ENCODE measurements around the gene MAD1L1. TPM values are rescaled to one million over a fixed set of nuclear protein-coding genes. Genes with fewer than 3 reads are reported as not detected.

MAD1L1 gene
- total and polyA plus RNA-seq, 7 donors: 11.7 to 17.5 (median 15.6) TPM

- Histone ChIP-seq H3K4me1 (peaks cover 17% of the 10 kb centered on the region), H3K4me3 (no peak overlapping the region), H3K36me3 (ENCODE audit: insufficient read depth in 1 of 2, low read depth in 1 of 2) (peaks cover 0 to 3% of the 10 kb centered on the region in 2 donors), H3K9me3 (no peaks in the 10 kb centered on the region), H3K27ac (no peak overlapping the region), H3K27me3 (ENCODE audit: insufficient read depth in 3 of 3, low read length in 2 of 3) (no peaks in the 10 kb centered on the region)
- ATAC-seq (no peak), DNase-seq (peak in 1 of 2 donors; percentile 35)
- TF ChIP-seq CTCF (IDR thresholded peaks at IDR 0.05): no peak
- intact Hi-C loops (cut with DNase I): no loop called here
- 90 to 95% (median 92%) methylated on average over 33 to 34 of the region's 34 CpGs for WGBS, 3 donors
Observed at GRCh38 chr7:1899951-1900762, 332.6 kb downstream of the MAD1L1 start.

- no peak for TF ChIP-seq CTCF (IDR thresholded peaks at IDR 0.05)
- Histone ChIP-seq H3K4me1 (peaks cover 22% of the 10 kb centered on the region), H3K4me3 (no peak overlapping the region), H3K9me3 (no peaks in the 10 kb centered on the region), H3K27ac (no peak overlapping the region), H3K36me3 (ENCODE audit: insufficient read depth in 1 of 2, low read depth in 1 of 2) (peaks cover 0 to 3% of the 10 kb centered on the region in 2 donors), H3K27me3 (ENCODE audit: insufficient read depth in 3 of 3, low read length in 2 of 3) (no peaks in the 10 kb centered on the region)
- DNase-seq: peak; percentile 59 to 83
- WGBS, 3 donors: 23 to 77% (median 26%) methylated on average over 14 of the region's 14 CpGs
- intact Hi-C loops (cut with DNase I): no loop called here
- ATAC-seq: peak; percentile 70 to 83 (median 77)
Observed at GRCh38 chr7:1899196-1899595, 333.5 kb downstream of the MAD1L1 start.

- Histone ChIP-seq H3K27ac (no peak overlapping the region), H3K4me1 (peaks cover 27% of the 10 kb centered on the region), H3K27me3 (ENCODE audit: insufficient read depth in 3 of 3, low read length in 2 of 3) (no peaks in the 10 kb centered on the region), H3K4me3 (no peak overlapping the region), H3K9me3 (no peaks in the 10 kb centered on the region), H3K36me3 (ENCODE audit: insufficient read depth in 1 of 2, low read depth in 1 of 2) (peaks cover 0 to 3% of the 10 kb centered on the region in 2 donors)
- ATAC-seq (peak in 1 of 4 donors; percentile 4), DNase-seq (peak in 1 of 2 donors; percentile 44)
- TF ChIP-seq CTCF (IDR thresholded peaks at IDR 0.05): no peak
- intact Hi-C loops (cut with DNase I): no loop called here
- 68 to 84% (median 71%) methylated on average over 24 of the region's 24 CpGs for WGBS, 3 donors
Observed at GRCh38 chr7:1898628-1899185, 334.0 kb downstream of the MAD1L1 start.

- DNase-seq (peak in 1 of 2 donors; percentile 37), ATAC-seq (no peak)
- H3K27me3 ChIP-seq (ENCODE audit: insufficient read depth in 3 of 3, low read length in 2 of 3): no peaks in the 10 kb centered on the region
- no peak overlapping the region for H3K27ac ChIP-seq
- intact Hi-C loops (cut with DNase I): no loop called here
- TF ChIP-seq CTCF (IDR thresholded peaks at IDR 0.05): no peak
- peaks cover 0 to 3% of the 10 kb centered on the region in 2 donors for H3K36me3 ChIP-seq (ENCODE audit: insufficient read depth in 1 of 2, low read depth in 1 of 2)
- peaks cover 28% of the 10 kb centered on the region for H3K4me1 ChIP-seq
- H3K9me3 ChIP-seq: no peaks in the 10 kb centered on the region
- 95 to 97% (median 95%) methylated on average over 39 to 40 of the region's 40 CpGs for WGBS, 3 donors
- H3K4me3 ChIP-seq: no peak overlapping the region
Observed at GRCh38 chr7:1897861-1898627, 334.7 kb downstream of the MAD1L1 start.
